Measurements from ENCODE around the gene CYP2S1. TPM values are rescaled to one million over a fixed set of nuclear protein-coding genes. Genes with fewer than 3 reads are reported as not detected.
"Not testable (repeated sequence)": the region's sequence is repeated elsewhere in the genome, so short reads cannot be mapped to it uniquely, and the experiment has no call there.

CYP2S1 gene
- total and polyA plus RNA-seq, 9 of the 15 experiments (the other 6 are each of a cell fraction or from before 2014, with no cell fraction given) = 0.07 to 1.9 (median 0.41) TPM

DNA sequence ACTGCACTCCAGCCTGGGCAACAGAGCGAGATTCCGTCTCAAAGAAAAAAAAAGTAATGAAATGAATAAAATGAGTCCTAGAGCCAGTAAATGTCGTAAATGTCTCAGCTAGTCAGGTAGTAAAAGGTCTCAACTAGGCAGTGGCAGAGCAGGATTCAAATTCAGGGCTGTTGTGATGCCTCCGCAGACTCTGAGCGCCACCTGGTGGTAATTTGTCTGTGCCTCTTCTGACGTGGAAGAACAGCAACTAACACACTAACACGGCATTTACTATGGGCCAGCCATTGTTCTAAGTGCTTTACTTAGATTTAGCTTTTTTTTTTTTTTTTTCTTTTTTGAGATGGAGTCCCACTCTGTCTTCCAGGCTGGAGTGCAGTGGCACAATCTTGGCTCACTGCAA is 48.6 kb upstream of the CYP2S1 start (continued):
- TF ChIP-seq PHB2 (IDR thresholded peaks at IDR 0.05; ENCODE audit: low read depth) = no peak
- no peak for TF ChIP-seq POLR3G (IDR thresholded peaks at IDR 0.05; ENCODE audit: extremely low read depth, insufficient read length, insufficient replicate concordance)
- peak; percentile 83 for TF ChIP-seq CREM (IDR thresholded peaks at IDR 0.05; ENCODE audit: low read depth)

- POLR2A ChIA-PET = no interaction called here
These were observed 43.2 kb upstream of the CYP2S1 start for GRCh38 chr19:41149831-41150230.

GRCh38 chr19:41150986-41151385 is 42.0 kb upstream of the CYP2S1 start:
- in situ Hi-C loops (cut with MboI); H3K4me3 ChIP-seq; FAIRE-seq; H3K4me1 ChIP-seq (replicated peaks in 1 of 2; ENCODE audit: control insufficient read depth in 2 of 2, insufficient read depth in 2 of 2, low read length in 2 of 2); H3K79me2 ChIP-seq (ENCODE audit: control insufficient read depth, insufficient read depth, low read length); H3K4me2 ChIP-seq (ENCODE audit: insufficient read depth, low read length); H3K36me3 ChIP-seq (ENCODE audit: control insufficient read depth, insufficient read depth, low read length); BruUV-seq (replicated peaks); H3K9me1 ChIP-seq (ENCODE audit: control insufficient read depth, insufficient read depth, low read length); intact Hi-C loops (cut with micrococcal nuclease); POLR2A ChIA-PET; H2AFZ ChIP-seq (ENCODE audit: low read depth, low read length); H3K9me3 ChIP-seq (replicated peaks; ENCODE audit: control insufficient read depth, insufficient read depth, low read depth, low read length); ATAC-seq; CTCF ChIA-PET (ENCODE audit: low intra/inter-chr PET ratio); H3K27ac ChIP-seq (ENCODE audit: extremely low read depth, low read depth, low read length); H3K9ac ChIP-seq (ENCODE audit: insufficient read depth in 1 of 2, low read depth in 2 of 2, low read length in 2 of 2); DNase-seq (ENCODE audit: extremely low read depth in 1 of 4, low spot score in 3 of 4); H4K20me1 ChIP-seq (replicated peaks; ENCODE audit: control insufficient read depth, insufficient read depth, low read length): not testable (repeated sequence)
- peaks cover 2 to 11% of the 10 kb centered on the region in 2 experiments; a peak in 2 of 5 replicates for H3K27me3 ChIP-seq (ENCODE audit: control insufficient read depth in 2 of 2, insufficient read depth in 2 of 2, low read length in 2 of 2)
- WGBS (ENCODE audit: insufficient coverage, low coverage, missing lambda C conversion rate) = 10% methylated on average over 7 of the region's 7 CpGs

More at GRCh38 chr19:41149831-41150230, 43.2 kb upstream of the CYP2S1 start:
- no peaks in the 10 kb centered on the region for H3K36me3 ChIP-seq (ENCODE audit: control insufficient read depth, insufficient read depth, low read length)
- H3K4me3 ChIP-seq = no peak overlapping the region
- H2AFZ ChIP-seq (ENCODE audit: low read depth, low read length) = no peak overlapping the region
- intact Hi-C loops (cut with micrococcal nuclease) = no loop called here
- CTCF ChIA-PET (ENCODE audit: low intra/inter-chr PET ratio) = no interaction called here
- WGBS (ENCODE audit: insufficient coverage, low coverage, missing lambda C conversion rate) = 0% methylated on average over 2 of the region's 2 CpGs
- no peaks in the 10 kb centered on the region for H3K9me1 ChIP-seq (ENCODE audit: control insufficient read depth, insufficient read depth, low read length)
- no peaks in the 10 kb centered on the region for H4K20me1 ChIP-seq (replicated peaks; ENCODE audit: control insufficient read depth, insufficient read depth, low read length)
- in situ Hi-C loops (cut with MboI) = no loop called here
- H3K9me3 ChIP-seq (replicated peaks; ENCODE audit: control insufficient read depth, insufficient read depth, low read depth, low read length) = no peaks in the 10 kb centered on the region
- no peak overlapping the region for H3K27ac ChIP-seq (ENCODE audit: extremely low read depth, low read depth, low read length)
- no peak for ATAC-seq
- H3K4me2 ChIP-seq (ENCODE audit: insufficient read depth, low read length) = no peak overlapping the region
- no TSS peak for BruUV-seq (replicated peaks)
- TF ChIP-seq HMGN3 (IDR thresholded peaks at IDR 0.05; ENCODE audit: borderline replicate concordance, extremely low read depth, insufficient read length, low read depth, low read length) = no peak
- no peak for TF ChIP-seq SUPT5H (IDR thresholded peaks at IDR 0.05)
- no peak for TF ChIP-seq ARID1B (IDR thresholded peaks at IDR 0.05)
- TF ChIP-seq ZNF316 (IDR thresholded peaks at IDR 0.05) = no peak
- TF ChIP-seq TRIM24 (IDR thresholded peaks at IDR 0.05) = no peak
- TF ChIP-seq ZNF79 (CRISPR knock-in tag; IDR thresholded peaks at IDR 0.05; ENCODE audit: low read depth) = no peak
- no peak for TF ChIP-seq L3MBTL2 (IDR thresholded peaks at IDR 0.05)
- no peak for TF ChIP-seq BRF1 (IDR thresholded peaks at IDR 0.05; ENCODE audit: borderline replicate concordance, extremely low read depth, insufficient read length)
- TF ChIP-seq BCLAF1 (IDR thresholded peaks at IDR 0.05; ENCODE audit: borderline replicate concordance in 1 of 2, control insufficient read depth in 1 of 2, low read depth in 2 of 2, low read length in 1 of 2) = no peak
- no peak for TF ChIP-seq NRF1 (conservative IDR thresholded peaks at IDR 0.05 in 1 of 2, IDR thresholded peaks at IDR 0.05 in 1 of 2)
- TF ChIP-seq ZNF408 (CRISPR knock-in tag; IDR thresholded peaks at IDR 0.05; ENCODE audit: low read depth) = no peak
- TF ChIP-seq PHB (CRISPR knock-in tag; IDR thresholded peaks at IDR 0.05) = no peak
- no peak for TF ChIP-seq SPI1 (IDR thresholded peaks at IDR 0.05; ENCODE audit: borderline replicate concordance, low read depth, low read length)
- TF ChIP-seq FOS (IDR thresholded peaks at IDR 0.05; ENCODE audit: extremely low read depth, insufficient read length) = no peak
- no peak for TF ChIP-seq TCF7L2 (IDR thresholded peaks at IDR 0.05; ENCODE audit: low read depth, low read length)
- no peak for FAIRE-seq
- no peaks in the 10 kb centered on the region; a peak in 1 of 5 replicates for H3K4me1 ChIP-seq (replicated peaks in 1 of 2; ENCODE audit: control insufficient read depth in 2 of 2, insufficient read depth in 2 of 2, low read length in 2 of 2)
- DNase-seq (ENCODE audit: extremely low read depth in 1 of 4, low spot score in 3 of 4) = no peak
- H3K79me2 ChIP-seq (ENCODE audit: control insufficient read depth, insufficient read depth, low read length) = no peaks in the 10 kb centered on the region
- H3K9ac ChIP-seq (ENCODE audit: insufficient read depth in 1 of 2, low read depth in 2 of 2, low read length in 2 of 2) = no peak overlapping the region
- H3K27me3 ChIP-seq (ENCODE audit: control insufficient read depth in 2 of 2, insufficient read depth in 2 of 2, low read length in 2 of 2) = peaks cover 0 to 11% of the 10 kb centered on the region in 2 experiments; a peak in 1 of 5 replicates
